GM13976 (cell line): ENCODE results near the gene MEF2C.

Source experiments
- DNase-seq: peaks from one replicate; pipeline ENCODE4 v3.0.0; 2012; ENCODE audit warnings: low spot score
- in situ Hi-C: fragments of 300-500 bp; cut with MboI; formaldehyde crosslinking; loops from one replicate; pipeline ENCODE4 v1.12.0; 2022; ENCODE audit warnings: low sequenced_read_pairs, mixed read lengths, inconsistent platforms; ENCODE audit not compliant: unreplicated experiment
- TF ChIP-seq, protein P1 (sequence below): IDR thresholded peaks from 2 replicates; pipeline ENCODE4 v1.5.1; 2012; ENCODE audit warnings: borderline replicate concordance, mild to moderate bottlenecking; ENCODE audit not compliant: insufficient read depth; ENCODE audit errors: extremely low read depth, missing control alignments, control extremely low read depth

The MEF2C gene

DNA sequence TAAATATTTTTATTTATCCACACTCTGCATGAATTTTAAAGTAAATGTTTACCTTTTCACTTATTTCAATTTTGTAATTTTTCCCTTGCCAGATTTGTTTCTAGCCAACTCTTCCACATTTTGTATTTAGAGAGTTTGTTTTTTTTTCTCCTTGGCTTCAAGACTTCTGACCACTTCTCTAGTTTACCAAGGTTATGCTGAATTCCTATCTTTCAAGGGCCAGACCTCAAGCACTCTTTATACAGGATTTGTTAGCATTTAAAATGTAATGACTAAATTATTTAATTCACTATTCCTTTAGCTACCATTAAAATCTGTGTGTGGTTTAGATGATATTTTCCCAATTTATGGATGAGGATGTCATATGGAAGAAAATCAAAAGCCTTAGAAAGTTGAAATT lies 42.5 kb downstream of the MEF2C start:
- TF ChIP-seq, protein P1, sequence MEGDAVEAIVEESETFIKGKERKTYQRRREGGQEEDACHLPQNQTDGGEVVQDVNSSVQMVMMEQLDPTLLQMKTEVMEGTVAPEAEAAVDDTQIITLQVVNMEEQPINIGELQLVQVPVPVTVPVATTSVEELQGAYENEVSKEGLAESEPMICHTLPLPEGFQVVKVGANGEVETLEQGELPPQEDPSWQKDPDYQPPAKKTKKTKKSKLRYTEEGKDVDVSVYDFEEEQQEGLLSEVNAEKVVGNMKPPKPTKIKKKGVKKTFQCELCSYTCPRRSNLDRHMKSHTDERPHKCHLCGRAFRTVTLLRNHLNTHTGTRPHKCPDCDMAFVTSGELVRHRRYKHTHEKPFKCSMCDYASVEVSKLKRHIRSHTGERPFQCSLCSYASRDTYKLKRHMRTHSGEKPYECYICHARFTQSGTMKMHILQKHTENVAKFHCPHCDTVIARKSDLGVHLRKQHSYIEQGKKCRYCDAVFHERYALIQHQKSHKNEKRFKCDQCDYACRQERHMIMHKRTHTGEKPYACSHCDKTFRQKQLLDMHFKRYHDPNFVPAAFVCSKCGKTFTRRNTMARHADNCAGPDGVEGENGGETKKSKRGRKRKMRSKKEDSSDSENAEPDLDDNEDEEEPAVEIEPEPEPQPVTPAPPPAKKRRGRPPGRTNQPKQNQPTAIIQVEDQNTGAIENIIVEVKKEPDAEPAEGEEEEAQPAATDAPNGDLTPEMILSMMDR, result no peak
- in situ Hi-C loops, result no loop called here
- no peak for DNase-seq

DNA sequence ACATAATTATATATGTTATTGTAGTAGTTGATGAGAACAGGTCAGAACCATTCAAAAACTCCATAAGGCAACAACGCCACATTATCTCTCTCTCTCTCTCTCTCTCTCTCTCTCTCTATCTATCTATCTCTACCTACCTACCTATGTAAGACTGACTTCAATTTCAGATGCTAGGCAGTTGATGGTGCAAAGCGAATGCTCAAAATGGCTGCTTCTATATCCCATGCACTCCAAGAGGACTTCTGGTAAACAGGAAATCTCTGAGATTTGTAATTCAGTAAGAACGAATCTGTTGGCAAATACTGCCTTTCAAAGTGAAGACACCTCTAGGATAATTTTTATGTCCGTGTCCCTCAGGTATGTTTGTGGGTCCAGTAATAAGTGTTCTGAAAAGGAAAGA lies 43.7 kb downstream of the MEF2C start:
- TF ChIP-seq, protein P1, result no peak
- no peak for DNase-seq
- in situ Hi-C loops, result no loop called here

DNA sequence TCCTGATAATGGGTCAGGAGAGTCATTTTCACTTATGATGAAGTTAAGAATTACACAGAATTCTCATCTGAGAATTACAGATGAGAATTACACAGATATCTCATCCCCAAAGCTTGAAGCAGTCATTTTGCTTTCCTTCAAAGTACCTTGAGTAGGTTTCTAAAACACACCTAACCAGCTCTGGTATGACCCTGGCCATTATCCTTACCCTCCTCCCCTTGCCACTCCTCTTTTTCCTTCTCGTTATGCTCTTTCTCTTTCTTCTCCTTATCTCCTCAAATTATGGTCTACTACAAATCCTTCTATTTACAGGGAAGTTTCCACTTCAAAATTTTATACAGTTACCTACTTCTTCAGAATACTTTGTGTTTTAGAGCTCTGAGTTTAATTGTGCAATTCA lies 44.5 kb downstream of the MEF2C start:
- in situ Hi-C loops, result no loop called here
- TF ChIP-seq, protein P1, result no peak
- DNase-seq, result no peak

DNA sequence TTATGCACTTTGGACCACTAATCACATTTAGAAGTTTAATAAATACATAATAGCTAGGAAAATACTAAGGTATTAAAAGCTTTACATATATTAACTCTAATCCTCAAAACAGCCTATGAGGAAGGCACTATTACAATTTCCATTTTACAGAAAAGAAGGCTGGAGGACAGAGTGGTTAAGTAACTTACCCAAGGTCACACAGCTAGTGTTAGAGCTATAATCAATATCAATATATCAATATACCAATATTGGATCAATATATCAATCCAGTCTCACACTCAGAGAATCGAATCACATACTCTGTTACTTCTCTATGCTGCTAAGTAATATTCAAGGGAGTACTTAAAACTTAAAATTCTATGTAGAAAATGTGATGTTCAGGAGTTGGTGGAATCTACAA lies 45.2 kb downstream of the MEF2C start:
- TF ChIP-seq, protein P1, result no peak
- no peak for DNase-seq
- in situ Hi-C loops, result no loop called here

DNA sequence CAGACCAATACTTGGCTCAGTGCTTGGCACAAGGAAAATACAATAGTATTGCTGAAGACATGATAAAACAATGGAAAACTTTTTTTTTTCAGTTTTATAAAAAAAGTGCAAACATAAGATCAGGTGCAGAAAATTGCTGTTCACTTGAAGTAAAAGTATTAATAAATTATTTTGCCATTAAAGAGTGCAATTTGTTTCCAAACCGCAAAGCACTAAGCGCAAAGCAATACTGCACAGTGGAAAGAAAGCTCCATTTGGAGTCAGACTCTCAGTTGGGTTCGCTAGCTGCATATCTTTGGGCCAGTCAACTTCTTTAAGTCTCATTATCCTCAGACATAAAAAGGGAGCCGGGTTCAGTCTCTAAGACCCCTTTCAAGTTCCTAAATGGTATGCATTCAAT lies 45.8 kb downstream of the MEF2C start:
- TF ChIP-seq, protein P1, result no peak
- in situ Hi-C loops, result no loop called here
- no peak for DNase-seq

DNA sequence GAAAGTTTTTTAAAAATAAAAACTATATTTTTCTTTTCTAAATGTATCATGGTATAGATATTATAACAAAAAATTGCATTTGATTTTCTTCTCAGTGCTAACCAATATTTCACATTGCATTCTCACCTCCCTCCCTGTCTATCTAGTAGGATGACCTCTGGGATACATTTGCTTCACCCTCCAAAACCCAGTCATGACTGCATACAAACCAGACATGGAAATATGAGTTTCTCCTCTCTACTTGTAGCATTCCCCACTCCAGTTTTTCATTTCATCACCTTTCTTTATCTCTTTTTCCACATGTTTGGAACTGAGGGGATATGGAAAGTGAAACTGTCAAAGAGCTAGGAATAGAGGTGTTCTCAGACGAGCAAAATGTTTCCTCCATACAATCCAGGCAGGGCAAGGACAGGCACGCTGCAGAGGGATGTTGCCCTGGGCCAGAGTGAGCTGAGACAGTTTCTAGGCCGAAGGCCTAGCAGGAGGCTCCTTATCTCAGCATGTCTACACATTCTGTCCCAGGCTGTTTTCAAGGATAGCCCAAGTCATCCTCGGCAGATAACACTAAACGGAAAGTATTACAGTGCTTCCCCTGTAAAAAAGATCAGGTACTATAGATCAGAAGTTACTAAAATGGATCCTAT lies 46.7 kb downstream of the MEF2C start:
- in situ Hi-C loops, result no loop called here
- TF ChIP-seq, protein P1, result no peak
- DNase-seq, result no peak
